ENCODE data around the gene CBX1. TPM values are rescaled to one million over a fixed set of nuclear protein-coding genes. Genes with fewer than 3 reads are reported as not detected.

CBX1 gene
- total and polyA plus RNA-seq, 2 of the 13 experiments (the other 11 are each of a cell fraction or from before 2014, with no cell fraction given): 17.8 to 108 TPM

GRCh38 chr17:48107137-48108055 lies 6.1 kb upstream of the CBX1 start, which contains the start of gene SNX11 (continued):
- TF ChIP-seq ZNF407 (CRISPR knock-in tag; IDR thresholded peaks at IDR 0.05; ENCODE audit: not compliant biosample characterization) (peak; percentile 33), ZNF263 (CRISPR knock-in tag; IDR thresholded peaks at IDR 0.05) (no peak), BRD4 (CRISPR knock-in tag; IDR thresholded peaks at IDR 0.05) (0 out of 2 replicates have a peak, but pooled peaks have one; percentile 6), ZNF383 (CRISPR knock-in tag; IDR thresholded peaks at IDR 0.05; ENCODE audit: borderline replicate concordance) (no peak; the same call in 1 of the 2 replicates), NCOR1 (IDR thresholded peaks at IDR 0.05; ENCODE audit: borderline replicate concordance, low read length) (no peak), AFF4 (CRISPR knock-in tag; IDR thresholded peaks at IDR 0.05) (no peak), ZNF235 (CRISPR knock-in tag; IDR thresholded peaks at IDR 0.05; ENCODE audit: borderline replicate concordance) (peak; percentile 93; the same call in 1 of the 2 replicates), RFX1 (IDR thresholded peaks at IDR 0.05) (no peak), ELF1 (CRISPR knock-in tag; IDR thresholded peaks at IDR 0.05) (peak; percentile 91)
- TF ChIP-seq, protein P1, sequence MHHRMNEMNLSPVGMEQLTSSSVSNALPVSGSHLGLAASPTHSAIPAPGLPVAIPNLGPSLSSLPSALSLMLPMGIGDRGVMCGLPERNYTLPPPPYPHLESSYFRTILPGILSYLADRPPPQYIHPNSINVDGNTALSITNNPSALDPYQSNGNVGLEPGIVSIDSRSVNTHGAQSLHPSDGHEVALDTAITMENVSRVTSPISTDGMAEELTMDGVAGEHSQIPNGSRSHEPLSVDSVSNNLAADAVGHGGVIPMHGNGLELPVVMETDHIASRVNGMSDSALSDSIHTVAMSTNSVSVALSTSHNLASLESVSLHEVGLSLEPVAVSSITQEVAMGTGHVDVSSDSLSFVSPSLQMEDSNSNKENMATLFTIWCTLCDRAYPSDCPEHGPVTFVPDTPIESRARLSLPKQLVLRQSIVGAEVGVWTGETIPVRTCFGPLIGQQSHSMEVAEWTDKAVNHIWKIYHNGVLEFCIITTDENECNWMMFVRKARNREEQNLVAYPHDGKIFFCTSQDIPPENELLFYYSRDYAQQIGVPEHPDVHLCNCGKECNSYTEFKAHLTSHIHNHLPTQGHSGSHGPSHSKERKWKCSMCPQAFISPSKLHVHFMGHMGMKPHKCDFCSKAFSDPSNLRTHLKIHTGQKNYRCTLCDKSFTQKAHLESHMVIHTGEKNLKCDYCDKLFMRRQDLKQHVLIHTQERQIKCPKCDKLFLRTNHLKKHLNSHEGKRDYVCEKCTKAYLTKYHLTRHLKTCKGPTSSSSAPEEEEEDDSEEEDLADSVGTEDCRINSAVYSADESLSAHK (CRISPR knock-in tag; IDR thresholded peaks at IDR 0.05; ENCODE audit: borderline replicate concordance): no peak
- TF ChIP-seq, protein P2, sequence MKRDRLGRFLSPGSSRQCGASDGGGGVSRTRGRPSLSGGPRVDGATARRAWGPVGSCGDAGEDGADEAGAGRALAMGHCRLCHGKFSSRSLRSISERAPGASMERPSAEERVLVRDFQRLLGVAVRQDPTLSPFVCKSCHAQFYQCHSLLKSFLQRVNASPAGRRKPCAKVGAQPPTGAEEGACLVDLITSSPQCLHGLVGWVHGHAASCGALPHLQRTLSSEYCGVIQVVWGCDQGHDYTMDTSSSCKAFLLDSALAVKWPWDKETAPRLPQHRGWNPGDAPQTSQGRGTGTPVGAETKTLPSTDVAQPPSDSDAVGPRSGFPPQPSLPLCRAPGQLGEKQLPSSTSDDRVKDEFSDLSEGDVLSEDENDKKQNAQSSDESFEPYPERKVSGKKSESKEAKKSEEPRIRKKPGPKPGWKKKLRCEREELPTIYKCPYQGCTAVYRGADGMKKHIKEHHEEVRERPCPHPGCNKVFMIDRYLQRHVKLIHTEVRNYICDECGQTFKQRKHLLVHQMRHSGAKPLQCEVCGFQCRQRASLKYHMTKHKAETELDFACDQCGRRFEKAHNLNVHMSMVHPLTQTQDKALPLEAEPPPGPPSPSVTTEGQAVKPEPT (CRISPR knock-in tag; IDR thresholded peaks at IDR 0.05; ENCODE audit: low read depth): peak; percentile 89
